Progenitor cell of endocrine pancreas (in vitro differentiated cells): ENCODE data around the gene AP4E1. TPM values are rescaled to one million over a fixed set of nuclear protein-coding genes. Genes with fewer than 3 reads are reported as not detected.
"Not testable (repeated sequence)": the region's sequence is repeated elsewhere in the genome, so short reads cannot be mapped to it uniquely, and the experiment has no call there.

Experiments
- DNase-seq: peaks from one replicate; pipeline ENCODE4 v3.0.0; 2021; ENCODE audit warnings: low spot score; ENCODE audit not compliant: unreplicated experiment
- H3K27ac Mint-ChIP-seq: 2 replicates; pipeline ENCODE4 v1.8.0; 2021; ENCODE audit warnings: mild to moderate bottlenecking, moderate library complexity, mixed read lengths
- H3K27me3 Mint-ChIP-seq: 2 replicates; pipeline ENCODE4 v1.8.0; 2021; ENCODE audit warnings: mixed read lengths
- H3K36me3 Mint-ChIP-seq: 2 replicates; pipeline ENCODE4 v1.8.0; 2022; ENCODE audit warnings: mixed read lengths; ENCODE audit not compliant: insufficient read depth
- H3K4me1 Mint-ChIP-seq: 2 replicates; pipeline ENCODE4 v1.8.0; 2021; ENCODE audit warnings: low read depth, mixed read lengths
- H3K4me3 Mint-ChIP-seq: 2 replicates; pipeline ENCODE4 v1.8.0; 2021; ENCODE audit warnings: low read depth, mild to moderate bottlenecking, moderate library complexity, mixed read lengths
- H3K9me3 Mint-ChIP-seq: 2 replicates; pipeline ENCODE4 v1.8.0; 2021; ENCODE audit warnings: low read depth, mixed read lengths
- total RNA-seq: library from RNA; stranded (reverse); gene quantifications from 2 replicates; pipeline ENCODE4 v1.2.1, GENCODE V29; 2021
- TF ChIP-seq, protein P1 (sequence below): fragments of 200-600 bp; sonication (generic); IDR thresholded peaks from one replicate; pipeline ENCODE4 v1.5.0; 2021; ENCODE audit warnings: antibody characterized with exemption, mild to moderate bottlenecking; ENCODE audit not compliant: unreplicated experiment

The AP4E1 gene
- total RNA-seq, 1 donor from 2014 or later: 10.5 TPM

DNA sequence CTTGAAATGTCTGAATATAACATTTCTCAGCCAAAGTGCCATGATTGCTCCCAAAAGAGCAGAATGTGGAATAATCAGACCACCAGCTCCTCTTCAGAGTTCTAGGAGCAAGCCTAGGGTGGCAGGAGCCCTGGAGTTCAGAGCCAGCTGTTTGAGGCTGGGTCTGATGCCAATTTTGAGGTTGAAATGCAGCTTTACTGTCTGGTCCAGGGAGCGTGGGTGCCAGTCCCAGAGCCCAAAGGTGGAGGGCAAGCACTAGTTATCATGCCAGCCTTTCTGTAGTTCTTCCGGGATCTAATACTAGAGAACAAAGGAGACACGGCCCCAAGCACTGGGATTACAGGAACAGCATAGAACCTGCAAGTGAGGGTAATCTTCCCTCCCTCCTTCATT, 117.0 kb downstream of the AP4E1 start:
- Mint-ChIP-seq H3K27ac (no peak overlapping the region), H3K4me3 (no peak overlapping the region), H3K36me3 (no peaks in the 10 kb centered on the region), H3K27me3 (no peaks in the 10 kb centered on the region), H3K4me1 (no peaks in the 10 kb centered on the region), H3K9me3 (peaks cover 11% of the 10 kb centered on the region)
- DNase-seq: no peak
- TF ChIP-seq, protein P1, sequence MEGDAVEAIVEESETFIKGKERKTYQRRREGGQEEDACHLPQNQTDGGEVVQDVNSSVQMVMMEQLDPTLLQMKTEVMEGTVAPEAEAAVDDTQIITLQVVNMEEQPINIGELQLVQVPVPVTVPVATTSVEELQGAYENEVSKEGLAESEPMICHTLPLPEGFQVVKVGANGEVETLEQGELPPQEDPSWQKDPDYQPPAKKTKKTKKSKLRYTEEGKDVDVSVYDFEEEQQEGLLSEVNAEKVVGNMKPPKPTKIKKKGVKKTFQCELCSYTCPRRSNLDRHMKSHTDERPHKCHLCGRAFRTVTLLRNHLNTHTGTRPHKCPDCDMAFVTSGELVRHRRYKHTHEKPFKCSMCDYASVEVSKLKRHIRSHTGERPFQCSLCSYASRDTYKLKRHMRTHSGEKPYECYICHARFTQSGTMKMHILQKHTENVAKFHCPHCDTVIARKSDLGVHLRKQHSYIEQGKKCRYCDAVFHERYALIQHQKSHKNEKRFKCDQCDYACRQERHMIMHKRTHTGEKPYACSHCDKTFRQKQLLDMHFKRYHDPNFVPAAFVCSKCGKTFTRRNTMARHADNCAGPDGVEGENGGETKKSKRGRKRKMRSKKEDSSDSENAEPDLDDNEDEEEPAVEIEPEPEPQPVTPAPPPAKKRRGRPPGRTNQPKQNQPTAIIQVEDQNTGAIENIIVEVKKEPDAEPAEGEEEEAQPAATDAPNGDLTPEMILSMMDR: no peak

DNA sequence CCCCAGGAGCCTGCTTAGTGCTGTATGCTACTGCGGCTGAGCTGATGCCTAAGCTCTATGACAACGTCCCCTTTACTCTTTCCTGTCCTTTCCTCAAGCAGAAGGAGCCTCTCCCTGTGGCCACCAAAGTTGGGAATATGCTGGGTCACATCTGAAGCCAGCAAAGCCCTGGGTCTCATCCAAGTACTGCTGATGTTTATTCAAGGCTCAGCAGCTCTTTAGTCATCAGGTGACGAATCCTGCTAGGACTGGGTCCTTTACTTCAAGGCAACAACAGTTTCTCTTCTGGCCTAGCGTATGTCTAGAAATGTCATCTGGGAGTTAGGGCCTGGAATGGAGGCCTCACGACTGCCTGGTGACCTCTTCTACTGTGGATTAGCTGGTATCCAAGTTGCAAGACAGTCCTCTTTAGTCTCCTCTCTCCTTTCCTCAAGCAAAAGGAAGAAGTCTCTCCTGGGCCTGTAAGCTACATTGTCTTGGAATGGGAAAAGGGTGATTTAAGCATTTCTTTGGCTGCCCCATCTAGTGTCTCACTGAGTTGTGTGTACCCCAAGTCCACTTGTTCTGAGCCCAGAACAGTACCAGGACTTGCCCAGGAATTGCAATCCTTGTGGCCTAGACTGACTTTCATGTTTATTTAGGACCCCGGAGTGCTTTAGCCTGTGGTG, 122.3 kb downstream of the AP4E1 start:
- DNase-seq: no peak
- H3K36me3 Mint-ChIP-seq: no peaks in the 10 kb centered on the region
- TF ChIP-seq, protein P1: no peak
- no peak overlapping the region for H3K27ac Mint-ChIP-seq
- no peak overlapping the region for H3K4me3 Mint-ChIP-seq
- no peaks in the 10 kb centered on the region for H3K4me1 Mint-ChIP-seq
- peaks cover 11% of the 10 kb centered on the region for H3K9me3 Mint-ChIP-seq
- H3K27me3 Mint-ChIP-seq: no peaks in the 10 kb centered on the region

DNA sequence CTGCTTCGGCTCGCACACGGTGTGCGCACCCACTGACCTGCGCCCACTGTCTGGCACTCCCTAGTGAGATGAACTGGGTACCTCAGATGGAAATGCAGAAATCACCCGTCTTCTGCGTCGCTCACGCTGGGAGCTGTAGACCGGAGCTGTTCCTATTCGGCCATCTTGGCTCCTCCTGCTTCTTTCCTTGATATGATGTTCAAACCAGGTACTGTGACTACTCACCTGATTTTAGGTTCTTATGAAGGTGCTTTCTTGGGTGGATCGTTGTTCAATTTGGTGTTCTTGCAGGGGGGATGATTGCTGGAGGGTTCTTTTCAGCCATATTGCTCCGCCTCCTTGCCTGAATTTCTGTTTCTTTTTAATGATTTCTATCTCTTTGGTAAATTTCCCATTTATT, 129.0 kb downstream of the AP4E1 start:
- not testable (repeated sequence) for DNase-seq, H3K4me1 Mint-ChIP-seq, H3K27ac Mint-ChIP-seq, H3K27me3 Mint-ChIP-seq, H3K36me3 Mint-ChIP-seq
- H3K9me3 Mint-ChIP-seq: peaks cover 10% of the 10 kb centered on the region
- H3K4me3 Mint-ChIP-seq: peak overlapping the region; percentile 32

DNA sequence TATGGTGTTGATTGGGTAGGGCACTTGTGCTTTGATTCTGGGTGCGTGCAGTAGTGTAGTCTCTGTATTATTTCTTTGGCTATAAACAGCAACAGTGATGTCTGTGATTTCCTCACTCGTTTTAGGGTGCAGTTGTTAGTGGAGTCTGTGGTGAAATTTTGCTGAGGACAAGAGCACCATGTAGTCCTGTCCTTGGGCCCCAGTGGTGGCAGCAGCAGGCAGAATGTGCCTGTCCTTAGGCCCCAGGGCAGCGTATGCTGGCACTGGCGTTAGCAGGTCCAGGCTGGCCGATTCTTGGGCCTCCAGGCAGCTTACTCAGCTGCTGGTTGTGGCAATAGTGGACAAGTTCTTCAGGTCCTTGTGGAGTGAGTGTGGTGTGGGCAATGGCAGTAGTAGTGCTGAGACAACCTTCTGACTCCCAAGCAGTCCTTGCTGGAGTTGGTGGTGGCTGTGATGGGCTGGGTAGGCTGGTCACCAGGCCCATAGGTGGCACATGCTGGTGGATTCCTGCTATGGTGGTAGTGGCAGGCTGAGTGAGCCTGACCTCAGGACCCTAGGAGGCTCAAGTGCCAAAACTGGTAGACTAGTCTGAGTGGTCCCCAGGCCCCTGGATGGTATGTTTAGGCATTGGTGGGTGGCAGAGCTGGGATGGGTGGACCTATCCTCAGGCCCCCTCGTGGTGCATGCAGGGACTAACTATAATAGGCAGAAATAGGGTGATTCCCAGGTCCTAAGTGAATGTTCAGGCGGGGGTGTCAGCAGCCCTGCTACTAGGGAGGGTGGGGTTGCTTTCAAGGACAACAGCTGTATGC, 129.9 kb downstream of the AP4E1 start:
- H3K9me3 Mint-ChIP-seq: peaks cover 10% of the 10 kb centered on the region
- no peaks in the 10 kb centered on the region for H3K27me3 Mint-ChIP-seq
- H3K36me3 Mint-ChIP-seq: peaks cover 6% of the 10 kb centered on the region
- DNase-seq: no peak
- H3K4me3 Mint-ChIP-seq: no peak overlapping the region
- no peak overlapping the region for H3K27ac Mint-ChIP-seq
- TF ChIP-seq, protein P1: no peak
- H3K4me1 Mint-ChIP-seq: peaks cover 3% of the 10 kb centered on the region

DNA sequence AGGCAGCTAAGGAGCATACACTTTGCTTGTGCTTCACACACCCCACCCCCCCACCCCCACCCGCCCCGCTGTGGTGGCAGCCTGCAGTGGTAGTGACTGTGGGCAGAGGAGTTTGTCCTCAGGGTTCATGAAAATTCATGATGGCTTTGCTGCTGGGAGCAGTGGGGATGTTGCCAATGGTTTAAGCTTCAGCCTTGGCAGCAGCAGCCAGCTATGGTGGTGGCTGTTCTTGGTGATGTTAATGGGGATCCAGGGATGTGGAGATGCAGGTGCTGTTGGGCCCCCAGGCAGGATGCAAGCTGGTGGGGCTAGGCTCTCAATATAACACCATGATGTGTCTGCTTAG, 130.5 kb downstream of the AP4E1 start:
- TF ChIP-seq, protein P1: no peak
- H3K4me1 Mint-ChIP-seq: peaks cover 3% of the 10 kb centered on the region
- no peak for DNase-seq
- peaks cover 6% of the 10 kb centered on the region for H3K36me3 Mint-ChIP-seq
- no peak overlapping the region for H3K27ac Mint-ChIP-seq
- H3K27me3 Mint-ChIP-seq: no peaks in the 10 kb centered on the region
- H3K9me3 Mint-ChIP-seq: peaks cover 10% of the 10 kb centered on the region
- no peak overlapping the region for H3K4me3 Mint-ChIP-seq
